ENCODE measurements around the gene IGSF9B. TPM values are rescaled to one million over a fixed set of nuclear protein-coding genes. Genes with fewer than 3 reads are reported as not detected.

Gene IGSF9B
- total and polyA plus RNA-seq, 2 donors from 2014 or later: 0.86 to 10.4 TPM

DNA sequence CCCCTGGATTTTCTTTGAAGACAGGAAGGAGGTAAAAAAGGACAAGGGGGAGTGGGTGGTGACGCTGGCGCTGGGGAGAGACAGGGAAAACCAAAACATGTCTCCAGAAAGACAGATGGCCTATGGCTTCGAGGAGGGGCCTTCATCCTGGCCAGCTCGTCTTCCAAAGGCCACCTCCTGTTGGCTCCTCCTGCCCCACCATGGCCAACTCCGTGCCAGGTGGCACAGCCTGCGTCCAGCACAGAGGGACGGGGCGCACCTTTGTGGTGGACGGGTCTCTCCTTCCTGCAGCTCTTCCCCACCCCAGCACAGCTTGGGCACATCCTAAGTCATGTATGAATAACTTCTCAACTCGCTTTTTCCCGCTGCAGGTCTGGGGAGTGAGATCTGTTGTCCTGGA lies 22.7 kb downstream of the IGSF9B start:
- Histone ChIP-seq H3K4me3 (ENCODE audit: low read length in 3 of 3) (no peak overlapping the region), H3K27me3 (ENCODE audit: control insufficient read depth, insufficient read depth, low read length) (no peaks in the 10 kb centered on the region), H3K9ac (ENCODE audit: low read length in 3 of 3) (no peak overlapping the region), H3K36me3 (ENCODE audit: control insufficient read depth in 2 of 3, insufficient read depth in 3 of 3, low read length in 3 of 3) (no peaks in the 10 kb centered on the region), H3K27ac (ENCODE audit: low read depth in 2 of 2, low read length in 2 of 2) (no peak overlapping the region), H3K4me1 (ENCODE audit: control insufficient read depth in 2 of 3, insufficient read depth in 2 of 3, low read depth in 1 of 3, low read length in 3 of 3) (no peaks in the 10 kb centered on the region), H3K9me3 (ENCODE audit: control insufficient read depth in 2 of 3, insufficient read depth in 1 of 3, low read length in 3 of 3) (no peaks in the 10 kb centered on the region)
- no peak for DNase-seq
- FAIRE-seq: no peak
- intact Hi-C loops (cut with DNase I): no loop called here
- TF ChIP-seq, protein P1, sequence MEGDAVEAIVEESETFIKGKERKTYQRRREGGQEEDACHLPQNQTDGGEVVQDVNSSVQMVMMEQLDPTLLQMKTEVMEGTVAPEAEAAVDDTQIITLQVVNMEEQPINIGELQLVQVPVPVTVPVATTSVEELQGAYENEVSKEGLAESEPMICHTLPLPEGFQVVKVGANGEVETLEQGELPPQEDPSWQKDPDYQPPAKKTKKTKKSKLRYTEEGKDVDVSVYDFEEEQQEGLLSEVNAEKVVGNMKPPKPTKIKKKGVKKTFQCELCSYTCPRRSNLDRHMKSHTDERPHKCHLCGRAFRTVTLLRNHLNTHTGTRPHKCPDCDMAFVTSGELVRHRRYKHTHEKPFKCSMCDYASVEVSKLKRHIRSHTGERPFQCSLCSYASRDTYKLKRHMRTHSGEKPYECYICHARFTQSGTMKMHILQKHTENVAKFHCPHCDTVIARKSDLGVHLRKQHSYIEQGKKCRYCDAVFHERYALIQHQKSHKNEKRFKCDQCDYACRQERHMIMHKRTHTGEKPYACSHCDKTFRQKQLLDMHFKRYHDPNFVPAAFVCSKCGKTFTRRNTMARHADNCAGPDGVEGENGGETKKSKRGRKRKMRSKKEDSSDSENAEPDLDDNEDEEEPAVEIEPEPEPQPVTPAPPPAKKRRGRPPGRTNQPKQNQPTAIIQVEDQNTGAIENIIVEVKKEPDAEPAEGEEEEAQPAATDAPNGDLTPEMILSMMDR (IDR thresholded peaks at IDR 0.05; ENCODE audit: borderline replicate concordance, extremely low read depth, insufficient read depth): no peak

DNA sequence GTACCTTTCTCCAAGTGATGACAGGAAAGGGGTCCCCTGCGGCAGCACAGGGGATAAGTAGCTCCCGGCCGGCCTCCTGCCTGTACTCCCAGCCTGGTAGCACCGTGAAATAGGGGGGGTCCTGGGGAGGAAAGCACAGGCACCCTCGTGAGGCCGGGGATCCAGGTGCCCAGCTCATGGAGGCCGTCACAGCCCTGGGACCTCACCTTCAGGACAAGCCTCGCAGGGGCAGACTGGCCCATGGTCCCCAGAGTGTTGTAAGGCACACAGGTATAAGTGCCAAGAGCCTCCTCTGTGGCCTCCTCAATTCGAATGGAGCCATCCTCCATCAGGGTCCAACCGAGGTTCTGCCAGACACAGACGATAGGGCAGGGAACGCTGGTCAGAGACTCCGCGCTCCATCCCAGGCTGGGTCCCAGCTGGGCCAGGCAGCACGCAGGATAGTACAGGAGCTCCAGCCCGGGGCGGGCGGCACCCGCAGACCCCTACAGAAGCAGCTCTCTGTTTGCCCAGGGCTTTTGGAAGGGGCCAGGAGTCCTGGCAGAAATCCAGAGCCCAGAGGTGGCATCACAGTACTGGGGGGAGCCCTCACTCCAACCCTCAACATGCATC lies 25.2 kb downstream of the IGSF9B start:
- Histone ChIP-seq H3K27me3 (ENCODE audit: control insufficient read depth, insufficient read depth, low read length) (no peaks in the 10 kb centered on the region), H3K4me3 (ENCODE audit: low read length in 3 of 3) (no peak overlapping the region), H3K9me3 (ENCODE audit: control insufficient read depth in 2 of 3, insufficient read depth in 1 of 3, low read length in 3 of 3) (no peaks in the 10 kb centered on the region), H3K9ac (ENCODE audit: low read length in 3 of 3) (no peak overlapping the region), H3K36me3 (ENCODE audit: control insufficient read depth in 2 of 3, insufficient read depth in 3 of 3, low read length in 3 of 3) (no peaks in the 10 kb centered on the region), H3K4me1 (ENCODE audit: control insufficient read depth in 2 of 3, insufficient read depth in 2 of 3, low read depth in 1 of 3, low read length in 3 of 3) (no peaks in the 10 kb centered on the region), H3K27ac (ENCODE audit: low read depth in 2 of 2, low read length in 2 of 2) (no peak overlapping the region)
- intact Hi-C loops (cut with DNase I): no loop called here
- no peak for FAIRE-seq
- DNase-seq: no peak
- TF ChIP-seq, protein P1 (IDR thresholded peaks at IDR 0.05; ENCODE audit: borderline replicate concordance, extremely low read depth, insufficient read depth): no peak

DNA sequence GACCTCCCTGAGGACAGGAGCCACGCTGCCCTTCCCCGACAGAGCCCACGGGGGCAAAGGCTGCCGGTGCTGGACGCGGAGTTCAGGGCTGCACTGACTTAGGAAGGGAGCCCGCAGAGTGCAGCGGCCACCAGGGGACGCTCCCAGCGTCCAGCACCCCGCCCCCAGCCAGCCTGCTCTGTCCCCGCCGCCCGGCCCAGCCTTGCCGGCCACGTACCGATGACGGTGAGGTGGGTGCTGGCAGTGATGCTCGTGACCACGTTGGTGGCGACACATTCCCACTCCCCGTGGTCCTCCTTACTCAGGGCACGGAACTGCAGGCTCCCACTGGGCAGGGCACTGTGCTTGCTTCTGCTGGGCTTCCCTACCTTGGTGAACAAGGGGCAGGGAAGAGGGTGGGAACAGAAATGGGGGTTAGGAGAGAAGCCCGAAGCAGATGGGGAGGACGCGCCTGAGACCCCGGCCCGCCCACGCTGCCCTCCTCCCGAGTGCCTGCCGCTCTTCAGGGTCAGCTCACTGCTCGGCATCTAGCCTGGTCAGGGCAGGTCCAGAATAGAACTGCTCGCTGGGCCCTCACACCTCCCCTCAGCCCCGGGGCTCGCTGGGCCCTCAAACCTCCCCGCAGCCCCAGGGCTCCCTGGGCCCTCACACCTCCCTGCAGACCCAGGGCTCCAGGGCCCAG lies 25.9 kb downstream of the IGSF9B start:
- DNase-seq: no peak

More for the DNA sequence above, 25.9 kb downstream of the IGSF9B start:
- intact Hi-C loops (cut with DNase I): no loop called here
- no peaks in the 10 kb centered on the region for H3K4me1 ChIP-seq (ENCODE audit: control insufficient read depth in 2 of 3, insufficient read depth in 2 of 3, low read depth in 1 of 3, low read length in 3 of 3)
- no peak for FAIRE-seq
- H3K4me3 ChIP-seq (ENCODE audit: low read length in 3 of 3): no peak overlapping the region
- no peaks in the 10 kb centered on the region for H3K9me3 ChIP-seq (ENCODE audit: control insufficient read depth in 2 of 3, insufficient read depth in 1 of 3, low read length in 3 of 3)
- H3K36me3 ChIP-seq (ENCODE audit: control insufficient read depth in 2 of 3, insufficient read depth in 3 of 3, low read length in 3 of 3): no peaks in the 10 kb centered on the region
- TF ChIP-seq, protein P1 (IDR thresholded peaks at IDR 0.05; ENCODE audit: borderline replicate concordance, extremely low read depth, insufficient read depth): no peak
- no peak overlapping the region for H3K27ac ChIP-seq (ENCODE audit: low read depth in 2 of 2, low read length in 2 of 2)
- H3K27me3 ChIP-seq (ENCODE audit: control insufficient read depth, insufficient read depth, low read length): no peaks in the 10 kb centered on the region
- no peak overlapping the region for H3K9ac ChIP-seq (ENCODE audit: low read length in 3 of 3)

Data from kidney (tissue), 14 donors.